GM19468 (cell line): ENCODE measurements around the gene CREB3L1.

ENCODE experiments used
- ATAC-seq: cut with Tn5 transposase; IDR thresholded peaks from one replicate; pipeline ENCODE4 v1.9.1; 2021; ENCODE audit warnings: mild to moderate bottlenecking, moderate library complexity, moderate number of reproducible peaks; ENCODE audit not compliant: unreplicated experiment; ENCODE audit errors: extremely low read depth

CREB3L1 gene

GRCh38 chr11:46271875-46272815, 5.3 kb upstream of the CREB3L1 start:
- ATAC-seq, result no peak

GRCh38 chr11:46272816-46273427, 4.5 kb upstream of the CREB3L1 start:
- no peak for ATAC-seq

DNA sequence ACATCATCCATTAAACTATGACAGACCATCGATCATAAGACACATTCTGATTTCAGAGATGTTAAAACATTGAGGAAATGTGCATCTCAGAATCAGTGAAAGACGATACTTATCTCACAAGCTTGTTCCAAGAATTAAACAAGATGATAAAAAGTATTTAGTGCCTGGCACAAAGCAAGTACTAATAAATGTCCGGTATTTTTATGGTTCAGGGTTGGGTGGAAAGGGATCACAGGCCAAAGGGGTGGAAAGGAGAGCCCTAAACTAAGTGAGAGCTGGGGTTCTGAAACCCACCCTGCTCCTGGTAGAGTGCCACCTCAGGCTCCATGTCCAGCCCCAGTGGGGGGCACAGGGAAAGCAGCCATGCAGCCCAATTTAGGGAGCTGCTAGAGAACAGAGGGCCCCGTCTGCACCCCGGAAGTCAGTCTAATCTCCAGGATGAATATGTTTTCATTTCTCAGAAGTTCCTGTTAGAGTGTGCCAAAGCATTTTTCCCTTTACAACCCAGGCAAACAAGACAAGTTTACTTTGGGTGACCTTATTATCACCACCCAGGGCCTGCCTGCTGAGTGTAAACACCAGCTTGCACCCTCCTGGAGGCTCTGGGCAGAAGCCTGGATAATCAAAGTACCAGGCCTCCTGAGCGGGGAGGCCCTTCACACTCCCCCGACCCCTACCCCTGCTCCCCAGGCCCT, 3.8 kb upstream of the CREB3L1 start:
- ATAC-seq, result no peak

GRCh38 chr11:46275964-46276641, 1.4 kb upstream of the CREB3L1 start:
- no peak for ATAC-seq

GRCh38 chr11:46277313-46277621, 195 bp upstream of the CREB3L1 start:
- no peak for ATAC-seq

- ATAC-seq, result no peak
These were observed 1.1 kb downstream of the CREB3L1 start for GRCh38 chr11:46278387-46279125.

DNA sequence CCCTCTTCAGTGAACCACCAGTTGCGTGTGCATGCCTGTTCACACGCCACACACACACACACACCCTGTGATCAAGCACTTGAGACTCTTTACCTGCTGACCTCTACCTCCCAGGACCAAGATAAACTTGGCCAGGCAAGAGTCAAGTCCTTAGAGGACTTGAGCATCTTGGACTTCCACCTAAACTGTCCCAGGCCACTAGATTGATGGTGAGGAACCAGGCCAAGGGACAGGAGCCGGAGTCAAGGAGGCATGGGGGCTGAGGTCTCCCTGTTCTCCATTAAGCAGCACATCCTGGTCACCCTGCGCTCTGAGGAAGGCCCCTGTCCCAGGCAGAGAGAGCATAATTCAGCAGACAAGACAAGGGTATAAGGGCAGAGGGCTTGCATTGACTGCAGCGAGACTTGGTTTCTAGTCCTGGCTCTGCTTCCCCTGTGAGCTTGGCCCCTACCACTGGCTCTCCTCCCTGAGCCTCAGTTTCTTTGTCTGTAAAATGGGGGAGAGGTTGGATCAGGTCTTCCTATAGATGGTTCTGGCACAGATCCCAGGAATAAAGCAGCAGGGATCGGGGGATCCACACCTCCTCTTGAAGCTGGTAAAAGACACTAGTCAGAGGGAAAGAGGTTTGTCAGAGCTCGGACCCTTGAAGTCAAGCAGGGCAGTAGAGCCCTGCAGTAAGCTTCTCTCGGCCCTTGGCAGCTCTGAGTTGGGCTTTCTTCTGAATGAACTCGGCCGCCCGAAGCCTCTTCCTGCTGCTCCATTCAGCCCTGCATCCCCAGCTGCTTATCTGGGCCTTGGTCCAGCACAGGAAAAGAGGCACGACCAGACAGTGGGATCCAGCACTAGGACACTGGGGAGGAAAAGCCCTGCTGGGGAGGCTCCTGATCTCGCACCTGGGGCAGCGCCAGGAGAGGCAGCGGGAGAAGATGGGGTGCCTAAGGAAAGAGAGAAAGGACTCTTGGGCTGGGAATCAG, 2.0 kb downstream of the CREB3L1 start:
- ATAC-seq, result no peak

DNA sequence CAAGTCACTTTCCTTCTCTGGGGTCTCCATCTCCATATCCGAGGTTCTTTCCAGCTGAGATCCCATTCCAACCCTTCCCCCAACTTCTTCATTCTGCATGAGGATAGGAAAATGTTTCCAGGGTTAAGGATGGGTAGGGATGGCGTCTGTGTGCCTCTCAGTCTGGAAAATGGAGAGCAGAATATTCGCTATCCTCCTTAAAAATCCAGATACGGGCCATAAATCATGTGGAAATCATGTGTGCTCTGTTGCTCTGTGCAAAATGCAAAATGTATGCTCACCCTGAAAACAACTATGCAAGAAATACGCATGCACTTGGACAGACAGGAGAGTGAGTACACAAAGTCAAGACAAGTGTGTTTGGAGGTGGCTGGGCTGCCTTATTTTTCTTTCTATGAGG, 3.2 kb downstream of the CREB3L1 start:
- no peak for ATAC-seq

GRCh38 chr11:46281371-46281831, 3.9 kb downstream of the CREB3L1 start:
- no peak for ATAC-seq

GRCh38 chr11:46285173-46285572, 7.7 kb downstream of the CREB3L1 start:
- ATAC-seq, result no peak

GRCh38 chr11:46285594-46286033, 8.2 kb downstream of the CREB3L1 start:
- ATAC-seq, result no peak

- no peak for ATAC-seq
These were observed 9.3 kb downstream of the CREB3L1 start for GRCh38 chr11:46286789-46287188.

- ATAC-seq, result no peak
These were observed 11.0 kb downstream of the CREB3L1 start for GRCh38 chr11:46288451-46288850.

GRCh38 chr11:46290011-46290410, 12.5 kb downstream of the CREB3L1 start:
- no peak for ATAC-seq

- ATAC-seq, result no peak
These were observed 13.3 kb downstream of the CREB3L1 start for GRCh38 chr11:46290598-46291309.

DNA sequence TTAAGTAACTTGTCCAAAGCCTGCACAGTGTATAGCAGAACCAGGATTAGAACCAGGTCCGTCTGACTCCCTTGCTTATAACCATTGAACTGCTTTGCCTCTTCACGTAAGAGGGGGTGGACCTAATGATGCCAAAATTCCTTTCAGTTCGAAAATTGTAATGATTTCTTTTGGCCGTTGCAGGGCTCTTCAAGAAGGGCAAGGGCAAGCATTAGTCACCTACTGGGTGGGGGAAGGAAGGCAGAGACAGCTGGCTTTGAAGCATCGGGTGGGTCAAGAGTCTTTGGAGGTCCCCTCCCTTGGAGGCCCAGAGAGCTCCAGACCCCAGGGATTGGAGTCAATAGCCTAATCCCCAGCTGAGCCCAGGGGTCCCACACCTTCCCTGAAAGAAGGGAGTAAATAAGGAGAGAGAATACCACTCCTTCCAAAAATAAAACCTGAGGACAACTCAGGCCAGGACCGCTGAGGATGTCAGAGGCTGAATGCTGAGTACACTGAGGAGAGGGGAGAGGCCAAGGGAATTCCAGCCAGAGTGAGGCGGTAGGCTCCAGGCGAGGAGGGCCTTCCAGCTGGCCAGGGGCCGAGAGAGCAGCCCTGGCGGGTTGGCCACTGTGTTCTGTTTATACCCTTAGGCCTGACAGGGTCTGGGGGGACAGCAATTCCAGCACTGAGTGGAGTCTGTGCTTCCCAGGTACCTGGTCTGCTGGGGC, 14.1 kb downstream of the CREB3L1 start:
- ATAC-seq, result no peak

GRCh38 chr11:46293066-46293465, 15.6 kb downstream of the CREB3L1 start:
- ATAC-seq, result no peak
